Measurements from ENCODE around the gene ADAMTS4.

DNA sequence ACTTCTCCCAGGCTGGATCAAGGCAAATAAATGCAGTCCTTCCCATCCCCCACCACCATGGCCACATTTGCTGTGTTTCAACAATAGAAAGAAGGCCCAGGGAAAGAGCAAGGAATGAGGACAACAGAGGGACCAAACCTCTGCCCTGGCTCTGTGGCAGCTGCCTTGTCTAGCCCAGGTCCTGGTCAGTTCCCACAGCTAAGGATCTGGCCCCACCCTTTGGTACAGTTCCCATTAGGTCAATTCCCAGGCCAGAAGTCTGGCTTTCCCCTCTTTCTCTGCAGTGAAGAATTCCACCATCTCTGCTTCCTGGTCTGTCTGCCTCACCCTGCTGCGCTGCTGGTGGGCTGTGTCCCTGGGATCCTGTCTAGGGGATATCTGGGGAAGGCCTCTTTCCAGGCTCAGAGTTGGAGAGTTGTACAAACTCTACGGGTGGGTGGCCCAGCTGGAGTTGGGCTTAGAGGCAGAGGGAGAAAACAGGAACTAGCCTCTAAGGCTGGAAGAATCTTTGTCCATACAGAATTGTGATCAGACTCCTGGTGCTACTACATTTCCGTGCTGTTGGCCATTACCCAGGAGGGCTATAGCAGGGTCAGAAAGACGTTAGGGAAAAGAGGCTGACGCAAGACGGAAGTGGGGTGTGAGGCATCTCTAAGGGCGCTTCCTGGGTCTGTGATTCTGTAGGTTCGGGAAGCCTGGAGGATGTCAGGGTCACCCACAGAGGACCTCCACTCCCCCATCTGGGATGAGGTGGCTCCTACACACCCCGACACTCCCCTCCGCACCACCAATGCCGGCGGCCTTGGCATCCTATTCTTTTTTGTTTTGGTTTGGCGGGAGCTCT, 2.4 kb upstream of the ADAMTS4 start:
- TF ChIP-seq CTCF (IDR thresholded peaks at IDR 0.05) (no peak), POLR2A (IDR thresholded peaks at IDR 0.05) (no peak)
